HCT116 (cell line): ENCODE measurements around the gene MFN2. TPM values are rescaled to one million over a fixed set of nuclear protein-coding genes. Genes with fewer than 3 reads are reported as not detected.

ENCODE experiments used
- ATAC-seq: fragments of 200-7000 bp; cut with Tn5 transposase; 2 replicates; pipeline ENCODE4 v1.9.1; 2020; ENCODE audit warnings: mild to moderate bottlenecking, moderate library complexity
- BruUV-seq: library from RNA; stranded (reverse); fragments of 400-500 nt; replicated peaks from 2 replicates; lab custom pipeline; 2021; lab: Mats Ljungman, UMichigan
- CTCF ChIA-PET: fragments of 300-600 bp; sonication (Branson Sonifier 250); formaldehyde crosslinking; loops from one replicate; lab custom pipeline; 2021; ENCODE audit warnings: antibody characterized with exemption; lab: Charles Lee
- POLR2A ChIA-PET: fragments of 300-600, 350-600 bp; sonication (Branson Sonifier 250); formaldehyde crosslinking; loops from one replicate; lab custom pipeline; 2021; ENCODE audit warnings: antibody characterized with exemption; lab: Charles Lee
- RAD21 ChIA-PET, 2 experiments: fragments of 300-600 bp; sonication (Branson Sonifier 250); formaldehyde crosslinking; loops; one replicate each; lab custom pipeline; 2023; ENCODE audit warnings: low total read pairs in 2 of 2; ENCODE audit not compliant: uncharacterized antibody in 2 of 2, unreplicated experiment in 2 of 2, low non-redundant PET in 1 of 2; lab: Charles Lee
- DNase-seq: peaks from one replicate; pipeline ENCODE4 v3.0.0-alpha.2; 2010; ENCODE audit warnings: low read depth, low spot score
- H2AFZ ChIP-seq: fragments of 200-600 bp; shearing (Covaris generic), sonication (generic); 2 replicates; pipeline ENCODE4 v1.6.1; 2017; ENCODE audit warnings: low read depth, mixed run types, mixed read lengths, antibody characterized with exemption, low read length; ENCODE audit not compliant: poor library complexity, severe bottlenecking
- H3K27ac ChIP-seq: 2 replicates; pipeline ENCODE4 v1.5.1; 2012; ENCODE audit warnings: low read depth, low read length
- H3K27me3 ChIP-seq: fragments of 200-600 bp; sonication (generic); 2 replicates; pipeline ENCODE4 v1.6.1; 2016; ENCODE audit warnings: mixed run types, low read length, mixed read lengths; ENCODE audit not compliant: insufficient read depth
- H3K36me3 ChIP-seq, 2 experiments: fragments of 200-500 bp in 1 of 2; fragments of 200-600 bp in 1 of 2; sonication (Bioruptor generic) in 1 of 2; sonication (generic) in 1 of 2; 2 replicates each; pipeline versions ENCODE4 v1.5.1 to v1.6.1; 2014 to 2016; ENCODE audit warnings: low read length in 2 of 2, inconsistent platforms in 1 of 2, mixed read lengths in 1 of 2, mixed run types in 1 of 2; ENCODE audit not compliant: insufficient read depth in 2 of 2, control insufficient read depth in 1 of 2
- H3K4me1 ChIP-seq, 2 experiments: fragments of 200-600 bp in 1 of 2; sonication (generic) in 1 of 2; 2 replicates each; pipeline versions ENCODE4 v1.5.1 to v1.6.1; 2012 to 2017; ENCODE audit warnings: low read length in 2 of 2, inconsistent platforms in 1 of 2, mild to moderate bottlenecking in 1 of 2, mixed read lengths in 1 of 2, mixed run types in 1 of 2, moderate library complexity in 1 of 2; ENCODE audit not compliant: insufficient read depth in 2 of 2, control insufficient read depth in 1 of 2
- H3K4me2 ChIP-seq: fragments of 200-600 bp; sonication (generic); 2 replicates; pipeline ENCODE4 v1.6.1; 2017; ENCODE audit warnings: mixed run types, low read length, mixed read lengths
- H3K4me3 ChIP-seq, 2 experiments: fragments of 200-600 bp in 1 of 2; sonication (generic) in 1 of 2; replicated peaks in 1 of 2; 2 replicates each; pipeline ENCODE4 v1.5.1; 2011 to 2016; ENCODE audit warnings: low read length in 2 of 2, control low read depth in 1 of 2, low read depth in 1 of 2, mild to moderate bottlenecking in 1 of 2, mixed read lengths in 1 of 2, mixed run types in 1 of 2
- H3K79me2 ChIP-seq: fragments of 200-600 bp; sonication (generic); 2 replicates; pipeline ENCODE4 v1.6.1; 2017; ENCODE audit warnings: mild to moderate bottlenecking, mixed run types, low read length, moderate library complexity, mixed read lengths; ENCODE audit not compliant: insufficient read depth
- H3K9ac ChIP-seq: fragments of 200-600 bp; sonication (generic); 2 replicates; pipeline ENCODE4 v1.6.1; 2016; ENCODE audit warnings: low read length, mixed read lengths
- H3K9me2 ChIP-seq: fragments of 200-600 bp; sonication (generic), shearing (Covaris generic); 2 replicates; pipeline ENCODE4 v1.6.1; 2017; ENCODE audit warnings: mixed run types, mild to moderate bottlenecking, moderate library complexity; ENCODE audit not compliant: insufficient read depth
- H3K9me3 ChIP-seq, 2 experiments: fragments of 200-500 bp in 1 of 2; fragments of 200-600 bp in 1 of 2; sonication (Bioruptor generic) in 1 of 2; sonication (generic) in 1 of 2; 2 replicates each; pipeline ENCODE4 v1.6.1; 2014 to 2017; ENCODE audit warnings: low read length in 2 of 2, mixed read lengths in 2 of 2, inconsistent platforms in 1 of 2, low read depth in 1 of 2, mild to moderate bottlenecking in 1 of 2, mixed run types in 1 of 2, moderate library complexity in 1 of 2; ENCODE audit not compliant: control insufficient read depth in 1 of 2, insufficient read depth in 1 of 2
- H4K20me1 ChIP-seq: fragments of 200-600 bp; sonication (generic), shearing (Covaris generic); 2 replicates; pipeline ENCODE4 v1.6.1; 2017; ENCODE audit warnings: mixed run types, mild to moderate bottlenecking, moderate library complexity; ENCODE audit not compliant: insufficient read depth
- CTCF ChIP-seq, 3 experiments: fragments of 200-600 bp in 1 of 3; sonication (generic) in 1 of 3; IDR thresholded peaks in 2 of 3; conservative IDR thresholded peaks in 1 of 3; 2 replicates each; pipeline ENCODE4 v1.5.1; 2012 to 2017; ENCODE audit warnings: low read depth in 2 of 3, low read length in 2 of 3, antibody characterized with exemption in 1 of 3, borderline replicate concordance in 1 of 3, control low read depth in 1 of 3, mild to moderate bottlenecking in 1 of 3, mixed read lengths in 1 of 3, mixed run types in 1 of 3, moderate library complexity in 1 of 3; ENCODE audit not compliant: insufficient read depth in 1 of 3
- EGR1 ChIP-seq: IDR thresholded peaks from 2 replicates; pipeline ENCODE4 v1.6.1; 2012; ENCODE audit warnings: low read depth
- ELF1 ChIP-seq: IDR thresholded peaks from 2 replicates; pipeline ENCODE4 v1.6.1; 2012; ENCODE audit warnings: low read depth, borderline replicate concordance
- FOSL1 ChIP-seq: IDR thresholded peaks from 2 replicates; pipeline ENCODE4 v1.6.1; 2012; ENCODE audit warnings: low read depth
- JUND ChIP-seq: IDR thresholded peaks from 2 replicates; pipeline ENCODE4 v1.6.1; 2012
- MAX ChIP-seq: IDR thresholded peaks from 2 replicates; pipeline ENCODE4 v1.6.1; 2012
- POLR2A ChIP-seq: IDR thresholded peaks from 2 replicates; pipeline ENCODE4 v1.7.0; 2011; ENCODE audit warnings: borderline replicate concordance; ENCODE audit not compliant: insufficient read depth, insufficient read length; ENCODE audit errors: extremely low read depth
- RAD21 ChIP-seq: IDR thresholded peaks from 2 replicates; pipeline ENCODE4 v1.6.1; 2012; ENCODE audit warnings: low read depth, mild to moderate bottlenecking
- REST ChIP-seq: IDR thresholded peaks from 2 replicates; pipeline ENCODE4 v1.6.1; 2012; ENCODE audit warnings: low read depth
- SIN3A ChIP-seq: IDR thresholded peaks from 2 replicates; pipeline ENCODE4 v1.6.1; 2012; ENCODE audit warnings: low read depth
- SP1 ChIP-seq: IDR thresholded peaks from 2 replicates; pipeline ENCODE4 v1.6.1; 2012; ENCODE audit warnings: low read depth
- TCF7L2 ChIP-seq: IDR thresholded peaks from 2 replicates; pipeline ENCODE4 v1.7.0; 2011; ENCODE audit warnings: borderline replicate concordance, inconsistent platforms; ENCODE audit not compliant: insufficient read depth, insufficient read length; ENCODE audit errors: extremely low read depth
- ZBTB33 ChIP-seq: IDR thresholded peaks from 2 replicates; pipeline ENCODE4 v1.6.1; 2011; ENCODE audit warnings: mild to moderate bottlenecking, low read length, moderate library complexity; ENCODE audit not compliant: insufficient replicate concordance; ENCODE audit errors: extremely low read depth
- intact Hi-C: fragments of 100-400 bp; cut with micrococcal nuclease; formaldehyde crosslinking; loops from 2 replicates; pipeline ENCODE4 v1.10.0; 2022
- total RNA-seq: library from RNA; stranded (reverse); gene quantifications from one replicate; pipeline ENCODE4 v1.2.1, GENCODE V29; 2021; ENCODE audit not compliant: unreplicated experiment

MFN2 gene
- total RNA-seq, 1 experiment from 2014 or later: 83.0 TPM

- intact Hi-C loops: no loop called here
- no peaks in the 10 kb centered on the region for H3K9me3 ChIP-seq
- no peak overlapping the region for H3K4me3 ChIP-seq
- H3K4me1 ChIP-seq: no peaks in the 10 kb centered on the region
- TF ChIP-seq REST (no peak), EGR1 (no peak), CTCF (IDR thresholded peaks at IDR 0.05 in 2 of 3, conservative IDR thresholded peaks at IDR 0.05 in 1 of 3; ENCODE audit: borderline replicate concordance in 1 of 3, insufficient read depth in 1 of 3, low read depth in 2 of 3, low read length in 2 of 3) (no peak), TCF7L2 (no peak), POLR2A (no peak), MAX (no peak), ELF1 (no peak), SIN3A (no peak), FOSL1 (no peak), RAD21 (no peak), JUND (no peak), ZBTB33 (no peak), SP1 (no peak)
- TF ChIP-seq, all 23 proteins: peak for 0
- no TSS peak for BruUV-seq
- Histone ChIP-seq H3K9me2 (no peaks in the 10 kb centered on the region), H3K79me2 (no peaks in the 10 kb centered on the region), H2AFZ (no peak overlapping the region), H4K20me1 (no peaks in the 10 kb centered on the region), H3K9ac (no peak overlapping the region), H3K36me3 (no peaks in the 10 kb centered on the region; a peak in 1 of 4 replicates), H3K27me3 (no peaks in the 10 kb centered on the region), H3K4me2 (no peak overlapping the region), H3K27ac (no peak overlapping the region)
- ChIA-PET POLR2A (interaction anchor here (0.7 to 2.1 kb wide), 2 partner anchors 16 to 127 kb away, joined by 3 to 4 read pairs; partner anchors contain the start of gene MIIP), CTCF (no interaction called here), RAD21 (no interaction called here)
- no peak for ATAC-seq
- no peak for DNase-seq
These were observed 55.1 kb downstream of the MFN2 start for GRCh38 chr1:12035312-12035711.
